ENCODE measurements around the gene FRG2B. TPM values are rescaled to one million over a fixed set of nuclear protein-coding genes. Genes with fewer than 3 reads are reported as not detected.
"Not testable (repeated sequence)": the region's sequence is repeated elsewhere in the genome, so short reads cannot be mapped to it uniquely, and the experiment has no call there.

Gene FRG2B
- total and polyA plus RNA-seq, 2 donors from 2014 or later: 0.97 TPM; not detected in 1

- intact Hi-C loops (cut with DNase I): no loop called here
- no peaks in the 10 kb centered on the region for H3K36me3 ChIP-seq (ENCODE audit: control insufficient read depth in 2 of 3, insufficient read depth in 3 of 3, low read length in 3 of 3)
- no peaks in the 10 kb centered on the region for H3K4me1 ChIP-seq (ENCODE audit: control insufficient read depth in 2 of 3, insufficient read depth in 2 of 3, low read depth in 1 of 3, low read length in 3 of 3)
- TF ChIP-seq, protein P1, sequence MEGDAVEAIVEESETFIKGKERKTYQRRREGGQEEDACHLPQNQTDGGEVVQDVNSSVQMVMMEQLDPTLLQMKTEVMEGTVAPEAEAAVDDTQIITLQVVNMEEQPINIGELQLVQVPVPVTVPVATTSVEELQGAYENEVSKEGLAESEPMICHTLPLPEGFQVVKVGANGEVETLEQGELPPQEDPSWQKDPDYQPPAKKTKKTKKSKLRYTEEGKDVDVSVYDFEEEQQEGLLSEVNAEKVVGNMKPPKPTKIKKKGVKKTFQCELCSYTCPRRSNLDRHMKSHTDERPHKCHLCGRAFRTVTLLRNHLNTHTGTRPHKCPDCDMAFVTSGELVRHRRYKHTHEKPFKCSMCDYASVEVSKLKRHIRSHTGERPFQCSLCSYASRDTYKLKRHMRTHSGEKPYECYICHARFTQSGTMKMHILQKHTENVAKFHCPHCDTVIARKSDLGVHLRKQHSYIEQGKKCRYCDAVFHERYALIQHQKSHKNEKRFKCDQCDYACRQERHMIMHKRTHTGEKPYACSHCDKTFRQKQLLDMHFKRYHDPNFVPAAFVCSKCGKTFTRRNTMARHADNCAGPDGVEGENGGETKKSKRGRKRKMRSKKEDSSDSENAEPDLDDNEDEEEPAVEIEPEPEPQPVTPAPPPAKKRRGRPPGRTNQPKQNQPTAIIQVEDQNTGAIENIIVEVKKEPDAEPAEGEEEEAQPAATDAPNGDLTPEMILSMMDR (IDR thresholded peaks at IDR 0.05; ENCODE audit: borderline replicate concordance, extremely low read depth, insufficient read depth): no peak
- H3K9me3 ChIP-seq (ENCODE audit: control insufficient read depth in 2 of 3, insufficient read depth in 1 of 3, low read length in 3 of 3): no peaks in the 10 kb centered on the region
- no peak overlapping the region for H3K4me3 ChIP-seq (ENCODE audit: low read length in 3 of 3)
- peak; percentile 94 for FAIRE-seq
- no peak overlapping the region for H3K9ac ChIP-seq (ENCODE audit: low read length in 3 of 3)
- no peak overlapping the region for H3K27ac ChIP-seq (ENCODE audit: low read depth in 2 of 2, low read length in 2 of 2)
- DNase-seq: no peak
- peaks cover 3% of the 10 kb centered on the region for H3K27me3 ChIP-seq (ENCODE audit: control insufficient read depth, insufficient read depth, low read length)
Observed at GRCh38 chr10:133600657-133601056, 25.9 kb downstream of the FRG2B start.

GRCh38 chr10:133599869-133600268 lies 26.7 kb downstream of the FRG2B start:
- H3K4me3 ChIP-seq (ENCODE audit: low read length in 3 of 3); DNase-seq; H3K36me3 ChIP-seq (ENCODE audit: control insufficient read depth in 2 of 3, insufficient read depth in 3 of 3, low read length in 3 of 3); H3K27me3 ChIP-seq (ENCODE audit: control insufficient read depth, insufficient read depth, low read length); H3K27ac ChIP-seq (ENCODE audit: low read depth in 2 of 2, low read length in 2 of 2); H3K9me3 ChIP-seq (ENCODE audit: control insufficient read depth in 2 of 3, insufficient read depth in 1 of 3, low read length in 3 of 3); H3K9ac ChIP-seq (ENCODE audit: low read length in 3 of 3); intact Hi-C loops (cut with DNase I); FAIRE-seq; H3K4me1 ChIP-seq (ENCODE audit: control insufficient read depth in 2 of 3, insufficient read depth in 2 of 3, low read depth in 1 of 3, low read length in 3 of 3): not testable (repeated sequence)

DNA sequence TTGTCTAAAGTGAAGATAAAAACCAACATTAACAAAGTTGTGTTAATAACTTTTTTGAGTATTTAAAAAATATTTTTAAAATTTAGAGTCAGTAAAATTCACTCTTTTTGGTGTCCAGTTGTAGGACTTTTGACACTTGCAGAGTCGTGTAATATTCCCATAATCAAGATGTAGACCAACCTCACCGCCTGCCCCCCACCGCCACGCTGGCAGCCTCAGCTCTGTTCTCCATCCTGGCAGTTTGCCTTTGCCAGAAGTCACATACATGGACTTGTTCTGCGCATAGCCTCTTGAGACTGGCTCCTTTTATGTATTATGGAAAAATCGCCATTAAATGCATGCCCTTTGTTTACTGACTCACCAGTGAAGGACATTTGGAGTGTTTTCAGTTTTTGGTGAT lies 33.9 kb downstream of the FRG2B start:
- TF ChIP-seq, protein P1 (IDR thresholded peaks at IDR 0.05; ENCODE audit: borderline replicate concordance, extremely low read depth, insufficient read depth): no peak
- H3K9ac ChIP-seq (ENCODE audit: low read length in 3 of 3): no peak overlapping the region
- H3K36me3 ChIP-seq (ENCODE audit: control insufficient read depth in 2 of 3, insufficient read depth in 3 of 3, low read length in 3 of 3): no peaks in the 10 kb centered on the region
- H3K4me1 ChIP-seq (ENCODE audit: control insufficient read depth in 2 of 3, insufficient read depth in 2 of 3, low read depth in 1 of 3, low read length in 3 of 3): no peaks in the 10 kb centered on the region
- no peaks in the 10 kb centered on the region for H3K9me3 ChIP-seq (ENCODE audit: control insufficient read depth in 2 of 3, insufficient read depth in 1 of 3, low read length in 3 of 3)
- no peak overlapping the region for H3K4me3 ChIP-seq (ENCODE audit: low read length in 3 of 3)
- H3K27ac ChIP-seq (ENCODE audit: low read depth in 2 of 2, low read length in 2 of 2): no peak overlapping the region
- peaks cover 3% of the 10 kb centered on the region for H3K27me3 ChIP-seq (ENCODE audit: control insufficient read depth, insufficient read depth, low read length)
- no peak for DNase-seq
- no peak for FAIRE-seq
- intact Hi-C loops (cut with DNase I): no loop called here

GRCh38 chr10:133590970-133591359 lies 35.6 kb downstream of the FRG2B start:
- TF ChIP-seq, protein P1 (IDR thresholded peaks at IDR 0.05; ENCODE audit: borderline replicate concordance, extremely low read depth, insufficient read depth): no peak
- peaks cover 3% of the 10 kb centered on the region for H3K27me3 ChIP-seq (ENCODE audit: control insufficient read depth, insufficient read depth, low read length)
- H3K4me3 ChIP-seq (ENCODE audit: low read length in 3 of 3): no peak overlapping the region

More at GRCh38 chr10:133590970-133591359, 35.6 kb downstream of the FRG2B start:
- no peak for DNase-seq
- no peak for FAIRE-seq
- no peaks in the 10 kb centered on the region for H3K9me3 ChIP-seq (ENCODE audit: control insufficient read depth in 2 of 3, insufficient read depth in 1 of 3, low read length in 3 of 3)
- intact Hi-C loops (cut with DNase I): no loop called here
- no peaks in the 10 kb centered on the region for H3K4me1 ChIP-seq (ENCODE audit: control insufficient read depth in 2 of 3, insufficient read depth in 2 of 3, low read depth in 1 of 3, low read length in 3 of 3)
- no peaks in the 10 kb centered on the region for H3K36me3 ChIP-seq (ENCODE audit: control insufficient read depth in 2 of 3, insufficient read depth in 3 of 3, low read length in 3 of 3)
- H3K27ac ChIP-seq (ENCODE audit: low read depth in 2 of 2, low read length in 2 of 2): no peak overlapping the region
- no peak overlapping the region for H3K9ac ChIP-seq (ENCODE audit: low read length in 3 of 3)

Measured in kidney (tissue), 14 donors.